ENCODE data around the gene CCDC148.
"Not testable (repeated sequence)": the region's sequence is repeated elsewhere in the genome, so short reads cannot be mapped to it uniquely, and the experiment has no call there.

Gene CCDC148

DNA sequence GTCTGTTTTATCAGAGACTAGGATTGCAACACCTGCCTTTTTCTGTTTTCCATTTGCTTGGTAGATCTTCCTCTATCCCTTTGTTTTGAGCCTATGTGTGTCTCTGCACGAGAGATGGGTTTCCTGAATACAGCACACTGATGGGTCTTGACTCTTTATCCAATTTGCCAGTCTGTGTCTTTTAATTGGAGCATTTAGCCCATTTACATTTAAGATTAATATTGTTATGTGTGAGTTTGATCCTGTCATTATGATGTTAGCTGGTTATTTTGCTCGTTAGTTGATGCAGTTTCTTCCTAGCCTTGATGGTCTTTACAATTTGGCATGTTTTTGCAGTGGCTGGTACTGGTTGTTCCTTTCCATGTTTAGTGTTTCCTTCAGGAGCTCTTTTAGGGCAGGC is 124.8 kb downstream of the CCDC148 start:
- not testable (repeated sequence) for H3K36me3 ChIP-seq (ENCODE audit: control insufficient read depth in 2 of 2, insufficient read depth in 2 of 2, low read length in 2 of 2); H3K4me1 ChIP-seq (ENCODE audit: control insufficient read depth in 2 of 2, insufficient read depth in 2 of 2, low read length in 2 of 2); H3K4me3 ChIP-seq (ENCODE audit: low read length in 2 of 2); H3K9ac ChIP-seq (ENCODE audit: low read depth in 1 of 2, low read length in 2 of 2); H3K27ac ChIP-seq (ENCODE audit: low read depth in 2 of 2, low read length in 2 of 2); H3K27me3 ChIP-seq (ENCODE audit: control insufficient read depth in 2 of 2, insufficient read depth in 2 of 2, low read length in 2 of 2); H3K9me3 ChIP-seq (ENCODE audit: control insufficient read depth in 2 of 2, low read length in 2 of 2)

DNA sequence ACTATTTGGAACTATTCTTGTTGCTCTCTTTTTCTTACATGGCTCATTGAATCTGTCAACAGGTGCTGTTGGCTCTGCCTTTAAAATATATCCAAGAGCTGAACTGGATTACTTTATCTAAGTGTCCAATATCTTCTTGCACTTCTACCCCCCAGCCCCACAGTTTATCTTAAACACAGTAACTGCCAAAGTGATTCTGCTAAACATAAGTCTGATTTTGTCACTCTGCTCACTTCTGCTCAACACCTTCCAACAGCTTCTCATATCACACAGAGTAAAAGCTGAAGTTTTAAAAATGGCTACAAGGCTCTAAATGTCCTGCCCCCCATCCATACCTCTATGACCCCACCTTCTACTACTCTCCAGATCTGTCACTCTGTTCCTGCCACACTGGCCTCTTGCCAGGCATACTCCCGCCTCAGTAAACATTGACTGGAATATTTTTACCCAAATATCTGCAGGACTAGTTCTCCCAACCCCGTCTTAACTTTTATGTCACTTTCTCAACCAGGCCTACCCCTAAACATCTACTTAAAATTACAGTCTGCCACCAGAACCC is 130.7 kb downstream of the CCDC148 start:
- H3K27ac ChIP-seq (ENCODE audit: low read depth in 2 of 2, low read length in 2 of 2) = no peak overlapping the region
- no peaks in the 10 kb centered on the region for H3K4me1 ChIP-seq (ENCODE audit: control insufficient read depth in 2 of 2, insufficient read depth in 2 of 2, low read length in 2 of 2)
- no peaks in the 10 kb centered on the region for H3K27me3 ChIP-seq (ENCODE audit: control insufficient read depth in 2 of 2, insufficient read depth in 2 of 2, low read length in 2 of 2)
- H3K4me3 ChIP-seq (ENCODE audit: low read length in 2 of 2) = no peak overlapping the region
- no peaks in the 10 kb centered on the region for H3K36me3 ChIP-seq (ENCODE audit: control insufficient read depth in 2 of 2, insufficient read depth in 2 of 2, low read length in 2 of 2)
- H3K9me3 ChIP-seq (ENCODE audit: control insufficient read depth in 2 of 2, low read length in 2 of 2) = peaks cover 0 to 3% of the 10 kb centered on the region in 2 donors
- H3K9ac ChIP-seq (ENCODE audit: low read depth in 1 of 2, low read length in 2 of 2) = no peak overlapping the region

DNA sequence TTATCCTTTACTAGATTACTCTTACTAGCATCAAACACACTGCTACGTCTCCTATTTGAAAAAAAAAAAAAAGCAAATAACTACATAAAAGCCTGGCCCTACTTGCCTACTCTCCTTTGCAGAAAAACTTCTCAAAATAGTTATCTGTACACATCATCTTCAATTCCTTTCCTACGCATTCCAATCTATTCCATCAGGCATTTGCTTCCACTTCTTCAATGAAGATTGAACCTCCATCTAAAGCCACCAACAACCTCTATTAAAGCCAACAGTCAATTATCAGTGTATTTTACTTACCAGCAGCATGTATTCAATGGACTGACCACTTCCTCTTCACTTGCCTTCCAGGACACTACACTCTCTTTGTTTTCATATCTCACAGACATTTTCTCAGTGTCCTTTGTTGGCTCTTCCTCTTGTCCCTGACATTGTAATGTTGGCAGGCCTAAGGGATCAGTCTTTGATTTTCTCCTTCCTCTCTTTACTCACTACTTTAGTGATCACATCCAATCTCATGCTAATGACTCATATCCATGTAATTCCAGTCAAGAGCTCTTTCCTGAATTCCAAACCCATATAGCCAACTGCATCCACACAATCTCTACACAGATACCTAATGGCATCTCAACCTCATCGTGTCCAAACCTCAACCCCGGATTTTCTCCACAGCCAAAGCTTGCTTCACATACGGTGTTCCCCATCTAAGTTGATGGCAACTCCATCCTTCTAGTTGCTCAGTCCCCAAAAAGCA is 131.3 kb downstream of the CCDC148 start:
- Histone ChIP-seq H3K27ac (ENCODE audit: low read depth in 2 of 2, low read length in 2 of 2) (no peak overlapping the region), H3K9ac (ENCODE audit: low read depth in 1 of 2, low read length in 2 of 2) (no peak overlapping the region), H3K27me3 (ENCODE audit: control insufficient read depth in 2 of 2, insufficient read depth in 2 of 2, low read length in 2 of 2) (no peaks in the 10 kb centered on the region), H3K4me1 (ENCODE audit: control insufficient read depth in 2 of 2, insufficient read depth in 2 of 2, low read length in 2 of 2) (no peaks in the 10 kb centered on the region), H3K4me3 (ENCODE audit: low read length in 2 of 2) (no peak overlapping the region), H3K9me3 (ENCODE audit: control insufficient read depth in 2 of 2, low read length in 2 of 2) (peaks cover 0 to 3% of the 10 kb centered on the region in 2 donors), H3K36me3 (ENCODE audit: control insufficient read depth in 2 of 2, insufficient read depth in 2 of 2, low read length in 2 of 2) (no peaks in the 10 kb centered on the region)

DNA sequence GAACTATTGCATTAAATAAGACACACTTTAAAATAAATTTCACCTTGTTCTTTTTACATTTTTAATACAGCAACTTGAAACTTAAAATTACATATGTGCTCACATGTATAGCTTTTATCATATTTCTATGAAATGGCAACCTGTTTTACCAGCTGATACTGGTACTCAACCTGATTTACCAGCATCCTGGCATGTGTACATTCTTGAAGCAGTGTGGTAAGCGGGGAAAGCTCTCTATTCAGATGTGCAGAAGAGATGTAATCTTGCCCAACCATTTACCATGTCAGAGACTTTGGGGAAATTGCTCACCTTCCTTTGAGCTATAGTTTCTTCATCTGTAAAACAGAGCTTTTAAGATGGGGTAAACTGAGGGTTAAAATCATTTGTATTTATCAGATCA is 133.2 kb downstream of the CCDC148 start:
- Histone ChIP-seq H3K27me3 (ENCODE audit: control insufficient read depth in 2 of 2, insufficient read depth in 2 of 2, low read length in 2 of 2) (no peaks in the 10 kb centered on the region), H3K36me3 (ENCODE audit: control insufficient read depth in 2 of 2, insufficient read depth in 2 of 2, low read length in 2 of 2) (no peaks in the 10 kb centered on the region), H3K9me3 (ENCODE audit: control insufficient read depth in 2 of 2, low read length in 2 of 2) (peaks cover 0 to 3% of the 10 kb centered on the region in 2 donors), H3K9ac (ENCODE audit: low read depth in 1 of 2, low read length in 2 of 2) (no peak overlapping the region), H3K4me3 (ENCODE audit: low read length in 2 of 2) (no peak overlapping the region), H3K4me1 (ENCODE audit: control insufficient read depth in 2 of 2, insufficient read depth in 2 of 2, low read length in 2 of 2) (no peaks in the 10 kb centered on the region), H3K27ac (ENCODE audit: low read depth in 2 of 2, low read length in 2 of 2) (no peak overlapping the region)

DNA sequence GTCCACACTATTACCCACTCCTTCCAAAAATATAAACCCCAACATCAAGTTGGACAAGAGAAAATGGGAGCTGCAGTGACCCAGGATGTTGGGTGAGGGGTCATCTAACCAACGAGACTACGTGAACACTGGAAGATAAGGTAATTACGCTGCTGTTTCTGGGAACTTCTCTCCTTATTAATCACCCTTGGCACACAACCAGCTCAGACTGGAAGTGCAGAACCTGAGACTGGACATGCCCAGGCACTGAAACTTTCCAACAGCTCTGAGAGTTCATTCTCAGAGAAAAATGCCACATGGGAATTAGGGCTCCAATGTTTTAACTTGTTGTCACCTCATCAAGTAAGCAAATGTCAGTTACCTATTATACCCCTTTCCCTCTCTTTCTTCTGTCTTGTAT is 135.3 kb downstream of the CCDC148 start:
- Histone ChIP-seq H3K36me3 (ENCODE audit: control insufficient read depth in 2 of 2, insufficient read depth in 2 of 2, low read length in 2 of 2) (no peaks in the 10 kb centered on the region), H3K27me3 (ENCODE audit: control insufficient read depth in 2 of 2, insufficient read depth in 2 of 2, low read length in 2 of 2) (no peaks in the 10 kb centered on the region), H3K4me3 (ENCODE audit: low read length in 2 of 2) (no peak overlapping the region), H3K27ac (ENCODE audit: low read depth in 2 of 2, low read length in 2 of 2) (no peak overlapping the region), H3K9me3 (ENCODE audit: control insufficient read depth in 2 of 2, low read length in 2 of 2) (no peaks in the 10 kb centered on the region), H3K9ac (ENCODE audit: low read depth in 1 of 2, low read length in 2 of 2) (no peak overlapping the region), H3K4me1 (ENCODE audit: control insufficient read depth in 2 of 2, insufficient read depth in 2 of 2, low read length in 2 of 2) (no peaks in the 10 kb centered on the region)

DNA sequence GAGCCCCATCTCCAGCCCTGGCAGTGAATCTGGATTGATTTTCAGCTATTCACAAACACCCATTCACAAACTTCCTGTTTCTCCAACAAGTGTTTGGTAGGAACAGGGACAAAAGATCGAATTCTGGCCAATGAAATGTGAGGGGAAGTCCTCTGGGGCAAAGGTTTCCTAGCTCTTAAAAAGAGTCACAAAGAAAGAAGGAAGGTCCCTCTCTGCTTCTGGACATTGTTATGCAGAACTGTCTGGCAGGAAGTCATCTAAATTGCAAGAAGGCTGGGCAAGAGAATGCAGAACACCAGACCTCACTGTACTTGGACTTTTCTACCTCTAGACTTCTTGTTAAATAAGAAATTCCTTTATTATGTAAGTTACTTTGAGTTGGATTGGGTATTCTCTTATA is 137.3 kb downstream of the CCDC148 start:
- H3K4me1 ChIP-seq (ENCODE audit: control insufficient read depth in 2 of 2, insufficient read depth in 2 of 2, low read length in 2 of 2) = no peaks in the 10 kb centered on the region
- no peak overlapping the region for H3K4me3 ChIP-seq (ENCODE audit: low read length in 2 of 2)
- H3K27me3 ChIP-seq (ENCODE audit: control insufficient read depth in 2 of 2, insufficient read depth in 2 of 2, low read length in 2 of 2) = no peaks in the 10 kb centered on the region
- H3K9me3 ChIP-seq (ENCODE audit: control insufficient read depth in 2 of 2, low read length in 2 of 2) = no peaks in the 10 kb centered on the region
- no peaks in the 10 kb centered on the region for H3K36me3 ChIP-seq (ENCODE audit: control insufficient read depth in 2 of 2, insufficient read depth in 2 of 2, low read length in 2 of 2)
- H3K9ac ChIP-seq (ENCODE audit: low read depth in 1 of 2, low read length in 2 of 2) = no peak overlapping the region
- no peak overlapping the region for H3K27ac ChIP-seq (ENCODE audit: low read depth in 2 of 2, low read length in 2 of 2)

DNA sequence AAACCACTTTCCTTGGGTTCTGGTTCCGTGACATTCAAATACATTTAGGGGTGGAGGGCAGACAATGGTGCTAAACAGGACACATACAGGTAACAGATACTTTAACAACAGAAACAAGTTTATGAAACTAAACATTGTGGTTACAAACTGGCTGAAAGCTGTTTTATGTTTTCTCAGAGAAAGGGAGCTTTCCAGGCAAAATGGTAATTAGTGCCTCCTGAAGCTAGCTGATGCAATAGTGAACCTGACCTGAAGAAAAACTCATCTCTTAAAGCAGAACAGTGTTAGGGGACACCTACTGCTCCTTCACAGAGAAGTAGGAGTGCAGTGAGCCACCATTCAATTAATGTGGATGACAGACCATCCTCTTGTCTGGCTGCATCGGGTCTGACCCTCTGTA is 138.9 kb downstream of the CCDC148 start:
- Histone ChIP-seq H3K4me1 (ENCODE audit: control insufficient read depth in 2 of 2, insufficient read depth in 2 of 2, low read length in 2 of 2) (no peaks in the 10 kb centered on the region), H3K27me3 (ENCODE audit: control insufficient read depth in 2 of 2, insufficient read depth in 2 of 2, low read length in 2 of 2) (no peaks in the 10 kb centered on the region), H3K36me3 (ENCODE audit: control insufficient read depth in 2 of 2, insufficient read depth in 2 of 2, low read length in 2 of 2) (no peaks in the 10 kb centered on the region), H3K9ac (ENCODE audit: low read depth in 1 of 2, low read length in 2 of 2) (no peak overlapping the region), H3K9me3 (ENCODE audit: control insufficient read depth in 2 of 2, low read length in 2 of 2) (no peaks in the 10 kb centered on the region), H3K27ac (ENCODE audit: low read depth in 2 of 2, low read length in 2 of 2) (no peak overlapping the region), H3K4me3 (ENCODE audit: low read length in 2 of 2) (no peak overlapping the region)

DNA sequence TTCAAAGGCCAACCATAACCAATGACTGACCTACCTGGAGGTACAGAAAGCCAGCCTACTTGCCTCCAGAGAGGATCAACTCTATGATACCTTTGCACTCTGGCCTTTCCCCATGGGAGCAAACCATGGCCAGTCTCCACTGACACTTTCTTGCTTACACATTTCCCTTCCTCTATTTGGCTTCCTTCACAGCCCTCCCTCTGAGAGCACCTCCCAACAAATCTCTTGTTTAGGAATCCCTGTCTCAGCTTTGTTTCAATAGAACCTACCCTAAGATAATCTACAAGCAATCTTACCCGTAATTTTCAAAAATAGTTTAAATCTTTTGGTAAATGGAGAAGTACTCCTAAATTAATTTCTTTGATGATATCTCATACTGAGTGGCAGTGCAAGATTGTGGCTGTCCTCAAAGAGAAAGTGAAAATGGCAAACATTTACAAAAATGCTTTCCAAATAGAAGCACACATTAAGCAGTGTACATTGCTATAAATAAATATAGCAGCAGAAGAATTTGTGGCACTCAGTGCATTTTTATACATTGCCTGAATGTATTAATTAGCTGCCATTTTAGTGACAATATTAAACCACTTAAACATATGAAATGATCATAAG is 140.6 kb downstream of the CCDC148 start:
- Histone ChIP-seq H3K4me1 (ENCODE audit: control insufficient read depth in 2 of 2, insufficient read depth in 2 of 2, low read length in 2 of 2) (no peaks in the 10 kb centered on the region), H3K27ac (ENCODE audit: low read depth in 2 of 2, low read length in 2 of 2) (no peak overlapping the region), H3K9me3 (ENCODE audit: control insufficient read depth in 2 of 2, low read length in 2 of 2) (no peaks in the 10 kb centered on the region), H3K27me3 (ENCODE audit: control insufficient read depth in 2 of 2, insufficient read depth in 2 of 2, low read length in 2 of 2) (no peaks in the 10 kb centered on the region), H3K9ac (ENCODE audit: low read depth in 1 of 2, low read length in 2 of 2) (no peak overlapping the region), H3K36me3 (ENCODE audit: control insufficient read depth in 2 of 2, insufficient read depth in 2 of 2, low read length in 2 of 2) (no peaks in the 10 kb centered on the region), H3K4me3 (ENCODE audit: low read length in 2 of 2) (no peak overlapping the region)

DNA sequence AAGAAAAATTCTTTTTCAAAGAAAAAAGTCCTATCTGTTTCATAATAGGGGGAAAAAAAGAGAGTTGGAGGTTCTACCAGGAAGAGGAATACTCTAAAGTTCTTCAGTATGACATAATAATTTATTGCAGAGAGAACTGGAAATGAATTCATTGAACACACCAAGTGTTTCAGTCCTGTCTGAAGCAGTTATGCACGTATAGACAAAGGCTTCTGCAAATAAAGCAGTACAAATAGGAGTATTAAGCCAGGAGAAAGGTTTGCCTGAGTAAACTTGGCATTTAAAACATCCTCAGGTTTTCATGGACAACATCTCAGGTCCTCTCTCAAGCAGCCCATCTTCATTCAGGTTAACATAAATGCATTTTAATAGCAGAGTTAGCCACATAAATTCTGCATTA is 141.6 kb downstream of the CCDC148 start:
- no peak overlapping the region for H3K9ac ChIP-seq (ENCODE audit: low read depth in 1 of 2, low read length in 2 of 2)
- H3K27me3 ChIP-seq (ENCODE audit: control insufficient read depth in 2 of 2, insufficient read depth in 2 of 2, low read length in 2 of 2) = no peaks in the 10 kb centered on the region
- no peaks in the 10 kb centered on the region for H3K4me1 ChIP-seq (ENCODE audit: control insufficient read depth in 2 of 2, insufficient read depth in 2 of 2, low read length in 2 of 2)
- H3K36me3 ChIP-seq (ENCODE audit: control insufficient read depth in 2 of 2, insufficient read depth in 2 of 2, low read length in 2 of 2) = no peaks in the 10 kb centered on the region
- no peaks in the 10 kb centered on the region for H3K9me3 ChIP-seq (ENCODE audit: control insufficient read depth in 2 of 2, low read length in 2 of 2)
- no peak overlapping the region for H3K4me3 ChIP-seq (ENCODE audit: low read length in 2 of 2)
- no peak overlapping the region for H3K27ac ChIP-seq (ENCODE audit: low read depth in 2 of 2, low read length in 2 of 2)

DNA sequence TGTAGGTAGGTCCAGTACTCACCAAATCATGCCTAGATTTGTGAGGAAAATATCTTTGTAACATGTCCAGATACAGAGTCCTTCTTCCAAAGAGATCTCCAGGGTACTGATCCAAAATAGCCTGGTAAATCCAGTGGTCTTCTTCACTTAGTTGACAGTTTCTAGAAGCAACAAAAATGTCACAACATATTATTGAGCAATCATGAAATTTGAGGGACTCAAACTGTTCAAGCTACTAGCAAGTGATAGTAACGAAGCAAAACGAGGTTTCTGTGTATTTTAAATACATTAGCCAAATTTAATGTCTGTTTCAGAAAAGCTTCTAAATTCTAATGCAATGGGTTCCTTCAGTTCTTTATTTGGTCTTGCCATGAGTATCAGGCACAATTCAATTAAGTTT is 142.8 kb downstream of the CCDC148 start:
- H3K27ac ChIP-seq (ENCODE audit: low read depth in 2 of 2, low read length in 2 of 2) = no peak overlapping the region
- no peaks in the 10 kb centered on the region for H3K9me3 ChIP-seq (ENCODE audit: control insufficient read depth in 2 of 2, low read length in 2 of 2)
- H3K27me3 ChIP-seq (ENCODE audit: control insufficient read depth in 2 of 2, insufficient read depth in 2 of 2, low read length in 2 of 2) = no peaks in the 10 kb centered on the region
- no peak overlapping the region for H3K9ac ChIP-seq (ENCODE audit: low read depth in 1 of 2, low read length in 2 of 2)
- no peaks in the 10 kb centered on the region for H3K36me3 ChIP-seq (ENCODE audit: control insufficient read depth in 2 of 2, insufficient read depth in 2 of 2, low read length in 2 of 2)
- H3K4me1 ChIP-seq (ENCODE audit: control insufficient read depth in 2 of 2, insufficient read depth in 2 of 2, low read length in 2 of 2) = no peaks in the 10 kb centered on the region
- H3K4me3 ChIP-seq (ENCODE audit: low read length in 2 of 2) = no peak overlapping the region
